Putamen (tissue), 1 donor: ENCODE data around the gene IPO11.
"Not testable (repeated sequence)": the region's sequence is repeated elsewhere in the genome, so short reads cannot be mapped to it uniquely, and the experiment has no call there.

Experiments
- DNase-seq: peaks from one replicate; pipeline ENCODE4 v3.0.0-alpha.2; 2016; ENCODE audit warnings: low spot score

Gene IPO11

DNA sequence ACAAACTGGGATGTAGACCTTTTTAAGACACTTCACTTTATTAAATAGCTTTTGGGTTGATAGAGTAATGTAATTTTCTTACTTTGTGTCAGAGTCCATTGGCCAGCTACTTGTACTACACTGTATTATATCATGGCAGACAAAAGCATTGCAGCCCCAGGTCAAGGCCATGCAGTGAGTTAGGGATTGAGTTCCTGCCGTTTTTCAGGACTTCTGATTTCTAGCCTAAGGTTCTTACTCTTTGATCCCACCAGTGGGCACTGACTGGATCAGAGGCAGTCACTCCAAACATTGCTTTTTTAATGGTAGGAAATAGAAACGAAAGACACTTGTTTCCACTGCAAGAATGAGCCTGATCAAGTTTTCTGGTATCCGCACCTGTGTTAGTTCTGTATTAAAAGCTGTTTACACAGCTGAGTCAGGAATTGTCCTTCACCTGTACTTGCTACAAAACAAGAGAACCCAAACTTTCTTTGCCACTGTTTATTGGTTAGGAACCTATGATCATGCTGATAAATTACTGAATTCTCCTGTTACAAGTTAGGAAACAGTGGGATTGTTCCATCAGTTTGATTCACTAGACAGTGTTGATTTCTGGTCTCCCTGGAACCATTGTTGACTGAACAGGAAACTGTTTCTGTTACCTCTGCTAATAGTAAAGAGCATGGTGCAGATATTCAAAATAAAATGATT is 188.1 kb downstream of the IPO11 start:
- no peak for DNase-seq

DNA sequence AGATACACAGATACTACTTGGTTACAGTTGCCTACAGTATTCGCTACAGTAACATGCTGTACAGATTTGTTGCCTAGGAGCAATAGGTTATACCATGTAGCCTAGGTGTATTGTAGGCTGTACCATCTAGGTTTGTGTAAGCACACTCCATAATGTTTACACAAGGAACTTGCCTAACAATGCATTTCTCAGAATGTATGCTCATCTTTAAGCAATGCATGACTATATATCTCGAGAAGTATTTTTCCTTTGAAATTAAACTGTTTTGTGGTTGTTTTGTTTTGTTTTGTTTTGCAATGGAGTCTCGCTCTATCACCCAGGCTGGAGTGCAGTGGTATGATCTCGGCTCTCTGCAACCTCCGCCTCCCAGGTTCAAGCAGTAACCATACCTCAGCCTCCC is 191.4 kb downstream of the IPO11 start:
- no peak for DNase-seq

DNA sequence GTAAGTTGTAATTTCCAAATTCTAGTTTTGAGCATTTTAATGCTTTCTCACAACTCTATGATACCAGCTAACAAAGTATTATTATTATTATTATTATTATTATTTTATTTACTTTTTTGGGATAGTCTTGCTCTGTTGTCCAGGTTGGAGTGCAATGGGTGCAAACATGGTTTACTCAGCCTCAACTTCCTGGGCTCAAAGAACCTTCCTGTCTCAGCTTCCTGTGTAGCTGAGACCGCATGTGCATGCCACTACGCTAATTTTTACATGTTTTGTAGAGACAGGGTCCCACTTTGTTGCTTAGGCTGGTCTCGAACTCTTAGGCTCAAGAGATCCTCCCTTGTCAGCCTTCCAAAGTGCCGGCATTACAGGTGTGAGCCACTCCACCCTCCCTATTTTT is 193.1 kb downstream of the IPO11 start:
- no peak for DNase-seq

DNA sequence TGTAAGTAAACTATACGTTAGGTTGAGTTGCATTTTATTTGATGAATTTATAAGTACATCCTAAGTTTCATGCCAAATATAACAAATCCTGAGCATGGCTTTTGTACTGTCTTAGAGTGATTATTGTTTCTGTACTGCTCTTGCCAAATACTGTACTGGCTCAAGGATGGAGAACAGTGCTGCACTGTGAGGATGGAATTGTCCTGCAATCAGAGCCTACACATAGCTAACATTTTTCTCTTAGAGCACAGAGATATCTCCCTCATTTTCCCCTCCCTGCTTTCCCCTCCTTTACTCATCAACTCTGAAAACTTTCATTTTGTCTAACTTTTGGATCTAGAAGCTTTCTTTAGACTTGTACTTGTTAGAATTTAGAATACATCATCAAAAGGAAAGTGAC is 194.3 kb downstream of the IPO11 start:
- no peak for DNase-seq

DNA sequence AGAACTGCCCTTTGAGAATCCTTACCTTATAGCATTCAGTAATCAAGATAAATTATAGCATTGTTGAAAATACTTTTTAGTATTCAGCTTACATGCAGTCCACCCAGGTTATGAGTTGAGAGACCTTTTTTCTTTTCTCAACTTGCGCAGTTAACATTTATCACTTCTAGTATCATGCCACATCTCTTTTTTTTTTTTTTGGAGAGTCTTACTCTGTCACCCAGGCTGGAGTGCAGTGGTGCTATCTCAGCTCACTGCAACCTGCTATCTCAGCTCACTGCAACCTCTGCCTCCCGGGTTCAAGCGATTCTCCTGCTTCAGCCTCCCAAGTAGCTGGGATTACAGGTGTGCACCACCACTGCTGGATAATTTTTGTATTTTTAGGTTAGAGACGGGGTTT is 195.1 kb downstream of the IPO11 start:
- no peak for DNase-seq

DNA sequence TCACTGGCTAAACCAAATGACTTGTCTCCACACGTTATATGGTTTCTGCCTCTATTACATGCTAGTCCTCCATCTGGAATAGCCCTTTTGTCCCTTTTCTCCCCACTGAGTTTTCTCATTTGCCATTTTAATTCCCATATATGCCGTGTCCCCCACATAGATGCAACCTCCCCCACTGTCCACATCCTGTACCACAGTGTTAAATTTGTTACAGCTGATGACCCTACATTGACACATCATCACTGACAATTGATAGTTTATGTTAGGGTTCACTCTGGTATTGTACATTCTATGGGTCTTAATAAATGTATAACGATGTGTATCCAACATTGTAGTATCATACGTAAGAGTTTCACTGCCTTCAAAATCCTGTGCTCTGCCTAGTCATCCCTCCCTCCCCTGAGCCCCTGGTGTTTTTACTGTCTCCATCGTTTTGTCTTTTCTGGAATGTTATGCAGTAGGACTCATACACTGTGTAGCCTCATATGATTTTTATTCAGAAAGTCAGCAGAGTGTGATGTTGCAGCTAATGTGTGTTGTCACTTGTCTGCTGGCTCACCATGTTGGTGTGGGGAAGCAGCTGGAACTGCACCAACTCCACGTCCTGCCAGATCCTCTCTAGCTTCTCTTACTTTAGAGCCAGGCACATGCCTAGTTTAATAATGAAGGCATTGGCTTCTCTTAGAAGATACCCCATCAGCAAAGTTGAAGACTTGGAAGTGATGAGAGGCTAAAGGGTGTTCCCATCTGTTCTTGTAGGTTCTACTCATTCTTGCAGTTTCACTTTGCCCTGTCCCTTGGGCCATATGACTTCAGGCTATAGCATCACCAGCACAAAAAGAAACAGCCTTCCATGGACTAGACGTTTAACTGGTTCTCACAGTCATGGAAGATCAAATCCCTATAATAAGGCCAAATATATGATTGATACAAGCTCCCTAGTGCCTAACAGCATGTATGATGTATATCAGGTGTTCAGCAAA is 196.3 kb downstream of the IPO11 start:
- DNase-seq, result no peak

DNA sequence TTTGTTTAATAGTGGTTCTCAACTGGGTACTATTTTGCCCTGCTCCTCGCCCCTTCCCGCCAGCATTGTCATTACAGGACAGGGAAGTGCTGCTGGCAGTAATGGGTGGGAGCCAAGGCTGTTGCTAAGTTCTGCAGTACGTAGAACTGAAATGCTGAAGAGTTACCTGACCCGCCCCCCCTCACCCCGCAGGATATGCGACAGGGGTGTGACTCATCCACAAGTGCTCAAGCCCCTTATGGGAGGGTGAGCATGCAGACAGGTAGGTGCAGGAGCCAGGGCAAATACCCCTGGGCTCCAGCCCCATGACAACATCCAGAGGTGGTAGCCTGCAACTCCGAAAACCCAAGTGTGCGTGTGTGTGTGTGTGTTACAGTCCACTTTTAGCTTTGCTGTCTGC is 201.8 kb downstream of the IPO11 start:
- no peak for DNase-seq

DNA sequence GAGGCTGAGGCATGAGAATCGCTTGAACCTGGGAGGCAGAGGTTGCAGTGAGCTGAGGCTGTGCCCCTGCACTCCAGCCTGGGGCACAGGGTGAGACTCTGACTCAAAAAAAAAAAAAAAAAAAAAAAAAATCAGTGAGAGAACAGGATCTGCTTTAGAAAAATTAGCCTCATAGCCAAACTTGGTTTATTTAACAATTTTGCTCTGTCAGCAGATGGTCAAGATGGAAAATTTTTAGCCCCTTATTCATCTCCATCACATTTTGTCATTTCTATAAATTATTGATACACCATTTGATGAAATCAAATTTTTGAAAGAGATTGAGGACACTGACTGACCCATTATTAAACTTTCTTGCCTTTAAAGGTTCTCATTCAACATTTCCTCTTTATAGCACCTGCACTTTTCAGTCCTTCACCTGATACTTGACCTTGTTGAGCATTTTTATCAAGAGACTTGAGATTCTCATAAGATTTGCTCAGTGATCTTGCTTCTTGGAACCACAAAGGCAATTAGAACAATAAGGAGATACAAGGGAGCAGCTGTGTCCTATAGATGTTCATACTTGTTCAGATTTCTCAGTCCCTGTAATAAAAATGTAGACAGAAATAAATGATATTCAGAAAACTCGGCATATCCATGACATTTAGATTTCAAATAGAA is 204.2 kb downstream of the IPO11 start:
- DNase-seq, result no peak

DNA sequence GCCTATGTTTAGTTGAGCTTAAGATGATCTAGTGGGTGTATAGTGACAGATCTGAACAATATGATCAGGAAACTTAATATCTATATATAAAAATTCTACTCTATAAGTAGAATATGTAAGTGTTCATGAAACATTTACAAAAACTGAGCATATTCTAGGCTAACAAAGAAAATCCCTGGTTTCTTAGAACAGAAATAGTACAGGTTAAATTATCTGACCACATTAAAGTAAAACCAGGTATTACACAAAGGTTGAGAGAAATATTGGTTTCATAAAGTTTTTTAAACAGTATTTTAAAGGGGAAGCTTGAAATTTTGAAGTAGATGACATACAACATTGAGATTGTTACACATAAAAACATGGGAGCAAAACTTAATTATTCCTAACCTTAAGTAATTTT is 205.4 kb downstream of the IPO11 start:
- no peak for DNase-seq

DNA sequence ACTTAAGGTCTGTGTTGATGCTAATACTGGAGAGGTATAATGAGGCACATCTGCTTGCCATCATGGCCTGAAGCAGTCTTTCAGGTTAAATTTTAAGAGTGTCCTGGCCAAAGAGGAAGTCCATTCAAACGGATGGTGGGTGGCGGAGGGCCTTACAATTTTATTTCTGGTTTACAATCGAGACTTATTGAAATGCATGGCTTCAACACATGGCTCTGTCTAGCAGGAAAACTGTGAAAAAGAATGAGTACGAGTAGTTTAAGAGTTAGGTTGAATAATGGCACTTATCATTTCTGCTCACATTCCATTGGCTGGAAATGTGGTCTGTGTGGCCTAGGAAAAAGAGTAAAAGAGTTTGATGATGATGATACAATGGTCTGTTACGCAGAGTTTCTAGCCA is 208.2 kb downstream of the IPO11 start:
- no peak for DNase-seq

DNA sequence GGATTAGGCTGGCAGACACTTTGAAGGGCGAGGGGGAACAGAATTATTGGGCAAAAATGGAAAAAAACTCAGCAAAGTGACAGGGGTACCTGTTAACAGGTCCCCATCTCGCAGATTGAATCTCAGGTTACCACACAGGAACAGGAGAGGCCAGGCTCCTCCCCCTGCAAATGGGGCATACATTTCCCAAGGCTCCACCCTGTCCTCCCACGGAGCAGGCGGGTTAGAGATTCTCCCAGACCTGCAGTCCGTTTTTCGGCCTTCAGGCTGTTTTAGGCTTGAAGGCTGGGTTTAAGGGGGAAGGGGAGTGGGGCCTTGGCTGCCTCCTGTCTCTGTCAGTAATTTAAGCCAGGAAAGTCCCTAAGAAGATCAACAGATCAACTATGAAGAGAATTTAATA is 208.7 kb downstream of the IPO11 start:
- no peak for DNase-seq

DNA sequence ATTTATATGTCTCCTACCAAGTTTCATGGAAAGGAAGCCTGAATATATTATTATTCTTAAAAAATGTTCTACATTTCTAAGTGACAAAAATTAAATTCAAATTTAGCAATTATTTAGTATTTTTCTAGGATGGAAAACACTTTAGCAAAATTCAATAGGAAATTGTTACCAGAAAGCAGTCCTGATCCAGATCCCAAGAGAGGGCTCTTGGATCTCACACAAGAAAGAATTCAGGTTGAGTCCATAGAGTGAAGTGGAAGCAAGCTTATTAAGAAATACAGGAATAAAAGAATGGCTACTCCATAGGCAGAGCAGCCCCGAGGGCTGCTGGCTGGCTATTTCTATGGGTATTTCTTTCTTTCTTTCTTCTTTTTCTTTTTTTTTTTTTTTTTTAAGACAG is 210.7 kb downstream of the IPO11 start:
- DNase-seq, result no peak

DNA sequence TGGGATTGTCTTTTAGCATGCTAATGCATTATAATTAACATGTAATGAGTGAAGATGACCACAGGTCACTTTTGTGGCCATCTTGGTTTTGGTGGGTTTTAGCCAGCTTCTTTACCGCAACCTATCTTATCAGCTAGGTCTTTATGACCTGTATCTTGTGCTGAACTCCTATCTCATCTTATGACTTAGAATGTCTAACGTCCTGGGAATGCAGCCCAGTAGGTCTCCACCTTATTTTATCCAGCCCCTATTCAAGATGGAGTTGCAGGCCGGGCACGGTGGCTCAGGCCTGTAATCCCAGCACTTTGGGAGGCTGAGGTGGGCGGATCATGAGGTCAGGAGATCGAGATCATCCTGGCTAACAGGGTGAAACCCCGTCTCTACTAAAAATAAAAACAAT is 211.9 kb downstream of the IPO11 start:
- DNase-seq, result not testable (repeated sequence)

DNA sequence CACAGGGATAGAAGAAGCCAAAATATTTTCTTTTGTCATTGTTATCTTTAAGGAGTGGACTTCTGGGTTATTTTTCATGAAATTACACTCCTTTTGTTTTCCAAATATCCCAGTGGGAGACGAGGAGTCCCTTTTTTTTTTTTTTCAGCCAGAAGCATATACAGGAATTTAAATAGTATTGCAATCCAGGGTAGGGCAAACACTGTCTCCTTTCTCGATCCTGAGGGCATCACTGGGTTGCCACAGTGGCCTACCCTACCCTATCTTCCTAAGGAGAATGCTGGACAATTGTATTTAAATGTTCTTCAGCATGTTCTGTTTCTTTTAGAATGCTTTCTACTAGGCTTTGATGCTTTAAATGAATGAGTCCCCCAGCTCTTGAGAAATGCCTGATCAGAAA is 214.0 kb downstream of the IPO11 start:
- no peak for DNase-seq

DNA sequence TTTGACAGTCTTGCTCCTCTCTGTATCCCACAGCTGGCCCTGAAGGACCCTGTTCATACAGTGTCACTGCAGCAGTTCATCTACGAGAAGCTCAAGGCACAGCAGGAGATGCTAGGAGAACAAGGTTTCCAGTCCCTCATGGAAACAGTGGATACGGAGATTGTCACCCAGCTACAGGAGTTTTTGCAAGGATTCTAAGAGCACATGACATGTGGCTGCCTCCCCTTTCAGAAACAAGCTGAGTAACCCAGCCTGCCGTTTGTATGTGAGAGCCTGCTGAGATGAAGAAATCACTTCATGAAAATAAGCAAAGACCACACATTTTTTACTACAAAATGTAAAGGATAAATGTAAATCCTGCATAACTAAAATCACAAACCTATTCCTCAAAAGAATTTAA is 214.6 kb downstream of the IPO11 start:
- no peak for DNase-seq

DNA sequence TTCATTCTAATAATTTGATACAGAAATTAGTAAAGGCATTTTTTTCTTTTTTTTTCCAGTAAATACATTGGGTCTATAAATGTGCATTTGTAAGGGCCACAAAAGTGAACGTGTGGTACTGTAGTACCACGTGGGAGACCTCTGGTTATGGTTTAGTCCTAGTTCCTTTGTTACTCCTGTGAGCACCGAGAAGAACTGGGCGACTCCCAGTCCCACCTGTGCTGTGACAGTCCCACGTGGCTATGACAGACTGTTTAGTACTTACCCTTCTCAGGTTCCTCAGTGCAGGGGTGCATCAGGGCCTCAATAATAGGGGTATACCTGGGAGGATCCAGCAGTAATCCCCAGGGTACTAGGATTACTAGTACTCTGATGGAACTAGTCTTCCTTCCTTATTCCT is 215.3 kb downstream of the IPO11 start:
- DNase-seq, result no peak

DNA sequence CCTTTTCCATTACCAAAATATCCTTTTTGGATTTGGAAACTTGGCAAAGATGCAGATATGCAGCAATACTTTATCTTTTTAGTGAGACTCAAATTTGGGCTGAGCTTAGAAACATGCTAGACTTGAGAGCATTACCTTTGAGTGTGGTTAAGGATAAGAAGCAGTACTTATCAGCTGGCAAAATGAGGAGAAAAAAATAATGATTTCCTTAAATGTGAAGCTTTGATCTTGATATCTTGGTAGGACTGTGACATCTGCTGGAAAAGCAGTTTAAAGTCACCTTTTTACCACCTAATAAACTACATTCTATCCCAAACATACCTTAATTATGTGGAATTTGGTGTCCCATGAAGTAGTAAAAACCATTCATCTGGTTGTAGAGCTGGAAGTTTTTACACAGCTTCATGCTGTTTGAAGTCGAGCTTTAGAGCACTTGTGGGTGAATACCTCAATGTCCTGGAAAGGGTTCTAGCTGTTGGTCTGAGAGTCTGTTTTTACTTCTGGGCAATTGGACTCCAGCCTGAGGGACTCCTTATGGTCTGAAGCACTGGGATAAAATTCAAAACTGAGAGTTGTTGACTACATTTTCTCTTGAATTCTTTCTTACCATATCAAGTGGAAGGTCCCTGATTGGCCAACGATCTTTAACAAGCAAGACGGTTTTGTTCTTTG is 219.5 kb downstream of the IPO11 start:
- no peak for DNase-seq

DNA sequence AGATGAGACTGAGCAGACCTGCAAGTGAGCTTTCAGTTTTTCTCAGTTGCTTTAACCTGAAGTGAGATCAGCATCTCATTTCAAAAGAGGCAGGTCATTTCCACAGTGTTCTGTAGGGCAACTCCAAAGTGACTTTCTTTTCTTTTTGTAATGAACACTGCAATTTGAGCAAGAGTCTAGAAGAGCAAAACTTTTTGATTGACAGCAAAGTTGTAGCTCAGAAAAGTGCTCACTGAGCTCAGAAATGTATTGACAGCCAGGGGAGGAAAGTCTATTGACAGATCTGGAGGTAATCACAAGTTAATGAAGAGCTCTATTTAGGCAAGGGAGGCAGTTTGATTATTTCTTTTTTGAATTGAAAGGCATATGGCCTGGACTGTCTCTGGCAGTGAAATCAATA is 220.7 kb downstream of the IPO11 start:
- DNase-seq, result no peak

DNA sequence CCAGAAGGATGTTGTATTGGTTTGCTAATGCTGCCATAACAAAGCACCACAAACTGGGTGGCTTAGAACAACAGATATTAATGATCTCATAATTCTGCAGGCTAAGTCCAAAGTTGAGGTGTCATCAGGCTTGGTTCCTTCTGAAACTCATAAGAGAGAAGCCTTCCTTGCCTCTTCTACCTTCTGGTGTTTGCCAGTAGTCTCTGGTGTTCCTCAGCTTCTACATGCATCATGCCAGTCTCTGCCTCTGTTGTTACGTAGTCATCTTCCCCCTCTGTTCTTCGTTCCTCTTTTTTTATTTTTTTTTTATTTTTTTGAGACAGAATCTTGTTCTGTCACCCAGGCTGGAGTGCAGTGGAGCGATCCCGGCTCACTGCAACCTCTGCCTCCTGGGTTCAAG is 227.9 kb downstream of the IPO11 start:
- DNase-seq, result no peak

DNA sequence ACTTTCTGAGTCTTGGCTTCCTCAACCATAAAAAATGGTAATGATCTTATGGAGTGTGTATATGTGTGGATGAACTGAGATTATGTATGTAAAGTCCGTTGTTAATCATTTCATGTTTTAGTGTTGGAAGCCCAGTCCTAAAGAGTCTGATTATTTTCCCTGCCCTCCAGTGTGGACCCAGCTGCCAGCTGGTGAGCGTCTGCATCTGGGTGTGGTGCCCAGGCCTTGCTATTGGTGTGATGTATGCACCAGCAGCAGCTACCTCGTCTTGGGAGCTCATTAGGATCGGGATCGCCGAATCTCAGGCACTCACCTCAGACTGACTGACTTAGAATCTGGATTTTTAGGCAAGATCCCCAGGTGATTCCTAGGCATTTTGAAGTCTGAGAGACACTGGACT is 229.9 kb downstream of the IPO11 start:
- DNase-seq, result no peak

DNA sequence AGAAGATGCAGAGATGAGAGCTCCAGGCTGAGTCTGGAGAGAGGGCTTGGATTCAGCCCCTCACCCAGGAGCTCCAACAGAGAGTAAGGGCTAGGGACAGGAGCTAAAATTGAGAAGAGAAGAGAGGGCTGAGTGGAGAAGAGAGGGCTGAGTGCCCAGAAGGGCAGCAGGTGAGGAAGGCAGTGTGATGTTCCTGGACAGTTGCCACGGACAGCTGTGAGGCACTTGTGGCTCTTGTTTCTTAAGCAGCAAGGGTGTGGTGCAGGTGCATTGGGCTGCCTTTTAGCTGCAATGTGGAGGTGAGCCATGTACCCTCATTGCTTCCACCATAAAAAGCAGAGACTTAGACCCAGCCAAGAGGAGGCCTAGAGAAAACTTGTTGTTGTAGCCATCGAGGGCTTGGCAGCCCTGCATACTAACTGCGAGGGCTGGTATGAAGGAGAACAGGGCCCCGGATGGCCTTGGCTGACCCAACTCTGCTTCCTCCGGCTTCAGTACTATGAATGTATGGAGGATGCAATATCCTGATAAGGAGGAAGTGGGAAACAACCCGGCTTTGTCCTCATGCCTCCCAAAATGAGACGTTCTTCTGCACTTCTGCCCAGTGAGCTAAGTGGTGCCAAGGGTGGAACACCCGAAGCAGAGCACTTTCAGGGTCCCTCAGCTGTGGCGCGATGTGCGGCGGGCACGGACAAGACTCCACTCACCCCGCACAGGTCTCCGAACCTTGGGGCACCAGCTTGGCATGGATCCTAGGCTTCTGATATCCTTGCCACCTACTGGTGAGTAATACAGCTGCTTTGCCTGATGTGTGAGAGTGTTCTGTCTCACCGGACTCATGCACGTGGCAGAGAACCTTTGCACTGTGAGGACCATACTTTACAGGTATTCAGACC is 231.2 kb downstream of the IPO11 start:
- no peak for DNase-seq
